Lung microvascular endothelial cell (primary cell): Measurements from ENCODE around the gene NPAS3. TPM values are rescaled to one million over a fixed set of nuclear protein-coding genes. Genes with fewer than 3 reads are reported as not detected.

ENCODE experiments used
- DNase-seq, 2 donors: peaks; one replicate each; pipeline versions ENCODE4 v3.0.0 to v3.0.0-alpha.2; 2010; ENCODE audit warnings: low read depth in 2 of 2
- total RNA-seq: library from RNA; depleted of rRNA; stranded (reverse); fragments of >200 nt; gene quantifications from 2 replicates; pipeline ENCODE4 v1.2.1, GENCODE V29; 2014

The NPAS3 gene
- total RNA-seq, 1 donor from 2014 or later = 0.20 TPM

DNA sequence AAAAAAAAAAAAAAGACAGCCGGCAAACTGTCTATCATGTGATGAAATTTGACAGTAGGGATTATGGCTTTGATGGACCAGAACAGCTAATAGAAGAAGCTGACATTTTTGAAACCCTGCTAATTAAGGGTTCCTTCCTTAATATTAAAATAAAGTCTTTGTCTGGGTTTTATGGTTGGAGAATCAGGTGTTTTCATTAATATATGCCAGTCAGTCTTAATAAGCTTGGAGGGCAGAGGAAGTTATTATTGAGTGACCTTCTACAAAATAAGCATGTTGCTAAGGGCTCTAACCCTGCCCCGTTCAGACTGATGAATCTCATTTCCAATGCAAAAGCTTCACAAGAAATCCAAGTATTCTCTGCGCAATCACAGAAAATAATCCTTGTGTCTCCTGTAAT lies 722.4 kb downstream of the NPAS3 start:
- no peak for DNase-seq

DNA sequence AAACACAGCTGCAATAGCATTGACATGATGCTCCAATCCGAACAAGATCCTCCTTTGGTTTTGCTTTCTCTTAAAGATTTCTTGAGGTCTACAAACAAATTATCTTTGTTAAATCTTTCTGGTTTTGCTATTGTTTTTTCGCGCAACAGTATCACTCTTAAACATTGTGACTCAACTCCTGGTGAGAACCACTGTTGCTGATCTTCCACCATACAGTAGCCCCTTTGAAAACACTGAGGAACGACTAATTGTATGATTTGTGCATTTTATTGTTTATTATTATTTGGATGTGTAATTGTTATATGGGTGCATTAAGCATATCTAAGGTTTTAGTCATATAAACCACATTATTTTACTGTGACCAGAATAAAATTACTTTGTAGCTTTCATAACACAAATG lies 729.4 kb downstream of the NPAS3 start:
- DNase-seq = no peak

- no peak for DNase-seq
Observed at GRCh38 chr14:33669111-33669510, 730.4 kb downstream of the NPAS3 start.

DNA sequence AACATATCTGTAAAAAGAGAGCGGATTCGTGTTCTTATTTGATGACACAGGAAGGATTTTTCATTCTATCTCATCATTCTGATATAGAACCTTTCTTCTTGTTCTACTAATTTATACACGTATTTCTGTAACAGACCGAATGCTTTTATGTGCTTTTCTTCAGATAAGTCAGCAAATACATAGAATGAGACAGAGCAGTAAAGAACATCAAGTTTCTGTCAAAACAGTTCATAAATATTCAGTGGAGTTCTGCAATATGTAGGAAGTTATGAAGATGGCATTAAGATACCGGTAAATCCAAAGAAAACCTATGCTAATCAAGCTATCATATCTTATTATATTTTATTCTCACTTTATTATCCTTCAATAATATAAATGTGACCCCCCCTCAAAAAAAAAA lies 731.6 kb downstream of the NPAS3 start:
- no peak for DNase-seq

DNA sequence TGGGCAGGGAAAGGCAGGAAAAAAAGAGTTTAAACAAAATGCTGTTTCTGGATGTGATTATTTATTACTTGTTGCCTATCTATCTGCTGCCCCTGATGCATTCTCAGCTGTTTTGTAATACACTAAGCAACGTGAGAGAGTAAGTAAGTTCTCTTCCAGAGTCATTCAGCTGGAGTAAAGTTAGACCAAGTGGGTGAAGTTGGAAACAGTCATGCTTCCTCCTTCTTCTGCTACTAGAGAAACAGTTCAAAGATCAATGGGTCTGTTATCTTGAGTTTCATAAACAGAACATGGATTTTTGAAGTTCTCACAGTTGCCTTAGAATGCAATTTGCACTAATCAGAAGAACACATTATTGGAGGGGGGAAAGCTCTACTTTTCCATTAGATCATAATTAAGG lies 732.9 kb downstream of the NPAS3 start:
- DNase-seq = peak in 1 of 2 donors; percentile 21

- DNase-seq = peak in 1 of 2 donors; percentile 32
Observed at GRCh38 chr14:33674927-33675326, 736.2 kb downstream of the NPAS3 start.

DNA sequence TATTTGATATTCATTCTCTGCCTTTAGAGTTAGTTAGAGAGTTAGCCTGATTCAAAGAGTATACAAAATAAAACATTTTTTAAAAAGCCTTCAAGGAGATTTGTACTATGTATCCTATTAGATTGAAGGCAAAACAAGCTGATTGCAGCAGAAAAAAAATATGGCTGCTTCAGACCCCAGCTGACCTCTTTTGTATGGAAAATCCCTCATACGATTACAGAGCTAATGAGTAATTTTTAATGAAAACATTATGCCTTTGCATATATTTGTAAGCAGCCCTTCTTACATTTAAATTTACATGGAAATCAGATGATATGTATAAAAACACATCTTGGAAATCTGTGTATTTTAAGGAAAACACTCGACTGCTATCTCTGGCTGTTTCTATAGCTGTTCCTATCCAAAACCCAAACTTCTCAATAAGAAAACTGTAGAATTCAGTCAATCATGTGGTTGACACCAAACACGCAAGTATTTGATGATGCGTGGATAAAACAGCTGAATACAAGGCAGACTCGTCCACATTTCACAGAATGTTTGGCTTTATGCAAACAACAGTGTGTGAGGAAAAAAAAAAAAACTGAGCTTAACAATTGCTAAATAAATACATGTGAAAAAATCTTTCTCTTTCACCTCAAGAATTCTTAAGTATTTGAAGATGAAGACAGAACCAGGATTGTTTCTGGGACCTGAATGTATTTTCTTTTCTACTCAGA lies 736.9 kb downstream of the NPAS3 start:
- DNase-seq = no peak

- DNase-seq = peak; percentile 20 to 28
Observed at GRCh38 chr14:33676135-33676566, 737.5 kb downstream of the NPAS3 start.

DNA sequence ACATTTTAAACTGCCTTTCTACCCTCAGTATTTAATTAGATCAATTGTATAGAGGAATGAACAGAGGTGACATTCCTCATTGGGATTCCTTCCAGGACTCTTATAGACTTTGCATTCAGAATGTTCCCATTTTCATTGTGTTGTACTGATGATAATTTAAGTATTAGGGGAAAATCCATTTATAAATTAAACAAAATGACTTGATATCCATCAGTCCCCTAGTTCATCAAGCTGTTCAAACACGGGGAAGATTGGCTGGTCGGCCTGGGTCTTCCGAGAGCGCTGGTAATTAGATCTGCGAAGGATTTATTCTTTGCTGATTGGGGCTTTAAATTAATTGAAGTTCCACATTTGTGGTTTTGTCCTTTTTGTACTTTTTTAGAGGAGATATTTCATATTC lies 738.2 kb downstream of the NPAS3 start:
- DNase-seq = no peak

DNA sequence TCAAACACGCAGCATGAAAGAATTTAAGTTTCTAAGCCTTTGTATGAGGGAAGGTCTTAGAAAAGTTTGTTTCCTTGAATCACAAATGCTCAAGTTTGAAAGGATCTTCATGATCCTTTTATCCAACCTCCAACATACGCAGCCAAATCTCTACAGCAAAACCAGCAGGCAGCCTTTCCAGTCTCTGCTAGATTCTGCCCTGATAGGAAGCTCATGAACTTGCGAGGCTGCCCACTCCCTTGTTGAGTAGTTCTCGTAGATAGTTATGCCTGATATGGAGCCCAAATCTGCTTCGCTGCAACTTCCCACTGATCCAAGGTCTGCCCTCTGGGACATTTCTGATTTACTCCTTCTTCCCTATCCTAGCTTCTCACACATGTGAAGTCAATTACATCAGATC lies 739.3 kb downstream of the NPAS3 start:
- DNase-seq = no peak

- no peak for DNase-seq
Observed at GRCh38 chr14:33679025-33679424, 740.3 kb downstream of the NPAS3 start.

- DNase-seq = peak; percentile 52 to 78
Observed at GRCh38 chr14:33679461-33680225, 741.0 kb downstream of the NPAS3 start.

GRCh38 chr14:33680873-33681272 lies 742.2 kb downstream of the NPAS3 start:
- DNase-seq = no peak

DNA sequence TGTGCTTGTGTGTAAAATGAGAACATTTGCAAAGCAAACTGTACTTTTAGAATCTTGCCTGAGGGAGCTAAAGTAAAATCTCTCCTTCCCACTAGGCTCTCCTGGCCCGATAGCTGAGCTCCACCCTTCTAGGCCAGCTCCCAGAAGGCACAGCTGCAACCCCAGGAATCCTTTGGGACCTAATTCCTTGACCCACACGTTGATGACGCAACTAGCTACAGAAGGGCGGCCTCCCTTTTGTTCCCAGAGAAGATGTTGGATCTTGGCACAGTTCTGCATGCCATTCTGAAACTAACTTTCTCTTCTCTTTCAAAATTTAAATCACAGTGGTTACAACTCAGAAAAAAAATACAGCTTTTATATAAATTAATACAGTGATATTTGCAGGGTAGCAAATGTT lies 744.1 kb downstream of the NPAS3 start:
- peak in 1 of 2 donors; percentile 35 for DNase-seq

DNA sequence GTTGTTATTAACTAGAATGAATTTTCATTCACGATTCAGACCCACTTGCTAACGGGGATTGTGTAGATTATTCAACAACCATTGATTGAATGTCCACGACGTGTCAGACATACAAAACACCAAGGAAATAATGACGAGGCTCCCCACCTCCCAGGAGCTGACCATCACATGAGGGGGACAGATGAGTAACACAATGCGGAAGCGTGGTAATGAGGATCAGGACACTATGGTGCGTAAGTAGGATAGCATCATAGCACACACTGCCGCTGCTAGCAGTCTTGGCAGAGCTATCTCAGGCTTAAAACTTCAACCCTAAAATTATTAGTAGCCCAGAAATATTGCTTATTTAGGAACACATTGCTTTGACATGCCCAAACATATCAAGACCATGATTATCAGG lies 746.3 kb downstream of the NPAS3 start:
- no peak for DNase-seq

- DNase-seq = no peak
Observed at GRCh38 chr14:33685698-33686097, 747.0 kb downstream of the NPAS3 start.

DNA sequence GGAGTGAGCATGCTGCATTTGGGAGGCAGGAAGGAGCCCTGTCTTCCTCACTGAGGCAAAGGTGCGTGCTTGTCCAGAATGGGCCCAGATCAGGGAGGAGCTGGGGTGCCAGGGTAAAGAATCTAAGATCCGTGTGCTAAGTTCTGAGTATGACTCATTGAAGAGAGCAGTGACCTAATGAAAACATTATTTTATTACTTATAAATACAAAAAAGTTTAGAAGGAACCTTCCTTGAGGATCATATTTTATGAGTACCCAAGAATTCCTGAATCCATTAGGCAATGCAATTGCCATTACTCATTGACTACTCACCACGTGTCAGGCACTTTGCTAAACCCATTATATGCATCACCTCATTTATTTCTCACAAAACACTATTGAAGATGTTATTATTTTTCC lies 747.5 kb downstream of the NPAS3 start:
- peak in 1 of 2 donors; percentile 8 for DNase-seq

GRCh38 chr14:33686856-33687255 lies 748.2 kb downstream of the NPAS3 start:
- no peak for DNase-seq

- no peak for DNase-seq
Observed at GRCh38 chr14:33689680-33690079, 751.0 kb downstream of the NPAS3 start.

GRCh38 chr14:33691907-33692306 lies 753.2 kb downstream of the NPAS3 start:
- no peak for DNase-seq

- DNase-seq = peak; percentile 18 to 31
Observed at GRCh38 chr14:33692762-33693161, 754.1 kb downstream of the NPAS3 start.

DNA sequence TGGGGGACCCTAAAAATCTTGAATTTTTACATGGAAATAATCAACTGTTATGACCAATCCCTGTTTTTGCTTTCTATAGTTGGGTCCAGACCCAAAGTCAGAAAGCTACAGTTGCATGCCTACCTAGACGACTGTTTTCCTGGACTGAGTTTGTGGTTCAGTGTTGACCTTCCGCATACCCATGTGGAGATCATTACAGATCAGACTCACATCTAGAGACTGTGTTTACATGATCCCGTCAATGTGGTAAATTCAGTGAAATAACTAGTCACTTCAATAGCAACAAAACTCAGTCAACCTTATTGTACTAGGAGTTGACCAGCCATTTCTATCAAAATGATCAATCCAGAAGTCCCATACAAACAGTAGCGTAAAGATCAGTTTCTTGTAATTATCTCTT lies 754.6 kb downstream of the NPAS3 start:
- no peak for DNase-seq

DNA sequence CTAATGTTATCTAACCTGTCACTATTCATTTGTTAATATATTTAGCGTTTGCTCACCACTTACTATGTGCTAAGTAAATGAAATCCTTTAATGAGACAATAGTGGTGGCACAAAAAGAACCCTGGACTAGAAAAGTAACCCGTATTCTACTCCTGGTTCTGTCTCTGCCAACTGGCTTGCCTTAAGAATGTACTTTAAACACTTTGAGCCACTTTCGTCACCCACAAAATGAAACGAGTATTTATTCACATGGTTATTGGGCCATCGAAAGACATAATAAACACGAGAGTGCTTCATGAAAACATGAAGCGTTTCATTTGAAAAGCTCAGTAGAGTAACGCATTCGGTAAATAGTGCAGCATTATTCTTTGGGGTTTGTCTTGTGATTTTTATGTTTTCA lies 757.5 kb downstream of the NPAS3 start:
- DNase-seq = no peak
